Testis (tissue), 3 donors: ENCODE results near the gene MARS1. TPM values are rescaled to one million over a fixed set of nuclear protein-coding genes. Genes with fewer than 3 reads are reported as not detected.

Source experiments
- DNase-seq: peaks from one replicate; pipeline ENCODE4 v3.0.0-alpha.2; 2019
- H3K27ac ChIP-seq, 2 donors: fragments of 200-600 bp; sonication (generic); one replicate each; pipeline ENCODE4 v1.5.1; 2019
- H3K27me3 ChIP-seq: fragments of 200-600 bp; sonication (generic); one replicate; pipeline ENCODE4 v1.5.1; 2019
- H3K36me3 ChIP-seq: fragments of 200-600 bp; sonication (generic); one replicate; pipeline ENCODE4 v1.5.1; 2017; ENCODE audit warnings: low read depth; ENCODE audit errors: missing control alignments
- H3K4me1 ChIP-seq: fragments of 200-600 bp; sonication (generic); one replicate; pipeline ENCODE4 v1.5.1; 2019
- H3K4me3 ChIP-seq, 2 donors: fragments of 200-600 bp; sonication (generic); one replicate each; pipeline ENCODE4 v1.5.1; 2017 to 2019
- H3K9me3 ChIP-seq: fragments of 200-600 bp; sonication (generic); one replicate; pipeline ENCODE4 v1.5.1; 2017
- POLR2A ChIP-seq: fragments of 450-650 bp; IDR thresholded peaks from one replicate; pipeline ENCODE4 v1.6.1; 2017; ENCODE audit warnings: antibody characterized with exemption, mild to moderate bottlenecking, moderate library complexity
- WGBS, 2 donors: methylation state at CpG; one replicate each; pipeline ENCODE4 v1.1.5; 2018; 5-methylcytosine and 5-hydroxymethylcytosine counted together
- intact Hi-C: fragments of 100-400 bp; cut with DNase I; formaldehyde crosslinking; loops from one replicate; pipeline ENCODE4 v1.15.1; 2023; ENCODE audit warnings: low total_unique reads
- polyA plus RNA-seq: library from polyadenylated mRNA; stranded (reverse); fragments of 350-450 nt; fragmentation: Illumina TruSeq; extraction: RNeasy Lipid Tissue Mini Kit (QIAGEN cat#74804); gene quantifications from one replicate; pipeline ENCODE4 v1.2.3, GENCODE V29; 2014; ENCODE audit warnings: low read depth, low replicate concordance; ENCODE audit not compliant: insufficient read depth
- total RNA-seq, 2 donors: library from RNA; depleted of rRNA; stranded (reverse); fragments of >200 nt; gene quantifications; one replicate each; pipeline ENCODE4 v1.2.3, GENCODE V29; 2016
- TF ChIP-seq, protein P1 (sequence below), 3 experiments: fragments of 450-650 bp in 2 of 3; fragments of 200-600 bp in 1 of 3; sonication (generic) in 1 of 3; IDR thresholded peaks; one replicate each; pipeline ENCODE4 v1.5.1; 2016 to 2019; ENCODE audit warnings: antibody characterized with exemption in 3 of 3, mild to moderate bottlenecking in 2 of 3, moderate library complexity in 1 of 3

MARS1 gene
- total and polyA plus RNA-seq, 3 donors from 2014 or later = 90.6 to 144 (median 105) TPM

DNA sequence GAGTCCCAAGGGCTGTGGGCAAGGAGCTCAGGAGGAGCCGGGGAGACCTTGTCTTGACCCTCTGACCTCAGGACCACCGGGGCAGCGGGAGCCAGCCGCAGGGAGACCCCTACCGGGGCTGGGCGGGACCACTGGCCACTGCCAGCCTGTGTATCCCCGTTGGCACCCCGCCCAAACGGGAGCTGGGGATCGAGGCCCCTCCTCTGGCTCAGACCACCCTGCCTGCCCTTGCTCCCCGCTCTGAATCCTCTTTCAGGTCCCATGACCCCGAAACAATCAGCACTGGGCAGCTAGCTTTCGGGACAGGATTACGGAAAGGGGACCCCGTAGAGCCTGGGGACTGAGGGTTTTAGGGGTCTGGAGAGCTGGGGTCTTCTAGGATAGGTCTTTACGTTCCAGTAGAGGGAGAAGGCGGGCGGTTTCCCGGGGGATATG lies 27.0 kb upstream of the MARS1 start:
- Histone ChIP-seq H3K4me1 (peaks cover 23% of the 10 kb centered on the region), H3K36me3 (no peaks in the 10 kb centered on the region), H3K27ac (peak overlapping the region; percentile 51 to 90), H3K27me3 (no peaks in the 10 kb centered on the region), H3K4me3 (peak overlapping the region; percentile 64 to 68), H3K9me3 (no peaks in the 10 kb centered on the region)
- TF ChIP-seq POLR2A = no peak
- TF ChIP-seq, protein P1, sequence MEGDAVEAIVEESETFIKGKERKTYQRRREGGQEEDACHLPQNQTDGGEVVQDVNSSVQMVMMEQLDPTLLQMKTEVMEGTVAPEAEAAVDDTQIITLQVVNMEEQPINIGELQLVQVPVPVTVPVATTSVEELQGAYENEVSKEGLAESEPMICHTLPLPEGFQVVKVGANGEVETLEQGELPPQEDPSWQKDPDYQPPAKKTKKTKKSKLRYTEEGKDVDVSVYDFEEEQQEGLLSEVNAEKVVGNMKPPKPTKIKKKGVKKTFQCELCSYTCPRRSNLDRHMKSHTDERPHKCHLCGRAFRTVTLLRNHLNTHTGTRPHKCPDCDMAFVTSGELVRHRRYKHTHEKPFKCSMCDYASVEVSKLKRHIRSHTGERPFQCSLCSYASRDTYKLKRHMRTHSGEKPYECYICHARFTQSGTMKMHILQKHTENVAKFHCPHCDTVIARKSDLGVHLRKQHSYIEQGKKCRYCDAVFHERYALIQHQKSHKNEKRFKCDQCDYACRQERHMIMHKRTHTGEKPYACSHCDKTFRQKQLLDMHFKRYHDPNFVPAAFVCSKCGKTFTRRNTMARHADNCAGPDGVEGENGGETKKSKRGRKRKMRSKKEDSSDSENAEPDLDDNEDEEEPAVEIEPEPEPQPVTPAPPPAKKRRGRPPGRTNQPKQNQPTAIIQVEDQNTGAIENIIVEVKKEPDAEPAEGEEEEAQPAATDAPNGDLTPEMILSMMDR (IDR thresholded peaks at IDR 0.05) = no peak
- no peak for DNase-seq
- intact Hi-C loops = no loop called here
- 0 to 1% methylated on average over 4 to 13 of the region's 19 CpGs for WGBS, 2 donors

DNA sequence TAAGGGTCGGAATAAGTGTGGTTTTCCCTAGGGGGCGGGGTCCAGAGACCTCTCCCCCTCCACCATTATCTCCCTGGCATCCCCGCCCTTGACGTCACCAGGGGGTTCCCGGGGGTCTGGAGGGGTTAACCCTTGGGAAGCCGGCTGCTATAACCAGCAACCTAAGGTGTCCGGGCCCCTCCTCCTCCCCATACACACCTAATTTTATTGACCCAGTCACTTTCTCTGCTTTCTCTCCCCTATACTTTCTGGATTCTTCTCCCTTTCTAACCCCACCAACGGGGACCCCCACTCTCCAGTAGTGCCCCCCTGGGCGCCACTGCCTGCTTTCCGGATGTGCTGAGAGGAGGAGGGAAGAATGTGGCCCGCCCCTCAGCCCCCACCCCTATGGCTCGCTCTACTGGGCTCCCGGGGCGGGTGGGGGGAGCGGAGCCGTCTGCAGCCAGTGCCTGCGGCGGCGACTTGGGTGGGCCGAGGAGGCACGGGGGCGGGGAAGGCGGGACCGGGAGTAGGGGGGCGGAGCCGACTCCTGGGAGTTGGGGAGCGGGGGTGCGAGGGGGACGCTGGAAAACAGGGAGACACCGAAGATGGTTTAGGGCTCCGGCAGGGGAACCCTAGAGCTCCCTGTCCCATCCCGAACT lies 26.5 kb upstream of the MARS1 start:
- intact Hi-C loops = no loop called here
- Histone ChIP-seq H3K4me1 (peaks cover 23% of the 10 kb centered on the region), H3K36me3 (no peaks in the 10 kb centered on the region), H3K9me3 (no peaks in the 10 kb centered on the region), H3K27me3 (no peaks in the 10 kb centered on the region), H3K4me3 (peak overlapping the region; percentile 64 to 68), H3K27ac (peak overlapping the region; percentile 51 to 90)
- WGBS, 2 donors = 0 to 2% methylated on average over 20 to 32 of the region's 32 CpGs
- TF ChIP-seq POLR2A = no peak
- TF ChIP-seq, protein P1 (IDR thresholded peaks at IDR 0.05) = no peak
- DNase-seq = peak; percentile 87

DNA sequence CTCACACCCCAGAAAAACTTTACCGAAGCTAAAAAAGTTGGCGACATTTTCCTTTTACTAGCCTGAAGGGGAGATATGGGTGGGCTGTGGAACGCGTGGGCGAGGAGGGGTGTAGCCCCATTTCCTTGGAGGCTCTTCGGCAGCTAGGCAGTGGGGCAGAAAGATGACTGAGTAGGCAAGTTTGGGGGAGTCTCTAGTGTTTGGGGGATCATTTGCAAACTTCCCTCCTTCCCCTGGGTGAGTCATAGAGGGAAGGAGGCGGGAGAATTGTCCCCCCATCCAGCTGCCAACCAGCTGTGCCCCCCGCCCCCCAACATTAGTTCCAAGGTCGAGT lies 26.0 kb upstream of the MARS1 start:
- Histone ChIP-seq H3K4me1 (peaks cover 23% of the 10 kb centered on the region), H3K36me3 (no peaks in the 10 kb centered on the region), H3K27ac (peak overlapping the region; percentile 51 to 90), H3K27me3 (no peaks in the 10 kb centered on the region), H3K9me3 (no peaks in the 10 kb centered on the region), H3K4me3 (peak overlapping the region; percentile 64 to 68)
- no peak for DNase-seq
- WGBS, 2 donors = 0 to 1% methylated on average over 8 to 9 of the region's 9 CpGs
- TF ChIP-seq POLR2A = no peak
- TF ChIP-seq, protein P1 (IDR thresholded peaks at IDR 0.05) = no peak
- intact Hi-C loops = no loop called here

DNA sequence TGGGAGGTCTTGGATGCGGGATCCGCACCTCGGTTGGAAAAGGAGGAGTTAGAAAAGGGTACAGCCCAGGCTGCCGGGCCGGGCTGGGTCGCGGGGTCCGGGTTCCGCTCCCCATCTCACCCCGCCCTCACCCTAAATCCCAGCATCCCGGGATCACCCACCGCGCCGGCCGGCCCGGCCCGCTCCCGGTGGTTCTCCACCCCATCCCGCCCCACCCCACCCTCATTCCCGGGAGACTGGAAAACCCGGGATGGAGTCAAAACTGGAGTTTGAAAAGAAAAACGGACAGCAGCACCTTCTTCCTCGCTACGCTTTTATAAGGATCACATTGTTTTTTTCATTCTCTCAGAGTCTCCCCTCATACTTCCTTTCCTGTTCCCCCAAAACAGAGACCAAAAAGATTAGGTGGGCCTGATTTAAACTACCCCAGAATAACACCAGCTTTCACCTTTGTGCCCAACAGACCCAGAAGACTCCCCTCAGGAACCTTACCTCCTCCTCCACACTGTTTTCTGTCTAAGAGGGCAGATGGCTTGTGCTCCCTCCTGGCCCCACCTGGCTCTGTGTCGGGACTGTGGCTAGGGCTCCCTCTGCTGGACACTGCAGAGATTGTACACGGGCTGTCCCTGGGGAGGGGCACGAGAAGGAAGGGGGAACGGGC lies 25.5 kb upstream of the MARS1 start:
- H3K9me3 ChIP-seq = no peaks in the 10 kb centered on the region
- intact Hi-C loops = no loop called here
- H3K4me1 ChIP-seq = peaks cover 23% of the 10 kb centered on the region
- H3K4me3 ChIP-seq = peak overlapping the region; percentile 64 to 68
- peak overlapping the region; percentile 51 to 90 for H3K27ac ChIP-seq
- peak; percentile 92 for DNase-seq
- TF ChIP-seq, protein P1 (IDR thresholded peaks at IDR 0.05) = peak; percentile 91 to 97 (median 96)
- TF ChIP-seq POLR2A = no peak
- no peaks in the 10 kb centered on the region for H3K27me3 ChIP-seq
- 0% methylated on average over 16 to 27 of the region's 28 CpGs for WGBS, 2 donors
- H3K36me3 ChIP-seq = no peaks in the 10 kb centered on the region
